Peyer's patch (tissue), 4 donors: ENCODE results near the gene UNC50. TPM values are rescaled to one million over a fixed set of nuclear protein-coding genes. Genes with fewer than 3 reads are reported as not detected.
A peak's percentile ranks its signal among the peaks of the same experiment; 100 is the strongest.

ENCODE experiments used
- DNase-seq, 3 donors: peaks; one replicate each; pipeline ENCODE4 v3.0.0-alpha.2; 2017 to 2019
- H3K27ac ChIP-seq, 4 donors: fragments of 200-600 bp; sonication (generic); one replicate each; pipeline ENCODE4 v1.5.1; 2016 to 2019
- H3K27me3 ChIP-seq, 2 donors: fragments of 200-600 bp; sonication (generic); one replicate each; pipeline ENCODE4 v1.5.1; 2019
- H3K36me3 ChIP-seq, 3 donors: fragments of 200-600 bp; sonication (generic); one replicate each; pipeline ENCODE4 v1.5.1; 2016 to 2019
- H3K4me1 ChIP-seq, 4 donors: fragments of 200-600 bp; sonication (generic); one replicate each; pipeline ENCODE4 v1.5.1; 2016 to 2019
- H3K4me3 ChIP-seq, 4 donors: fragments of 200-600 bp; sonication (generic); 1 replicate in 3 of 4; 2 replicates in 1 of 4; pipeline ENCODE4 v1.5.1; 2016 to 2019; ENCODE audit warnings: mild to moderate bottlenecking in 1 of 4
- H3K9me3 ChIP-seq, 4 donors: fragments of 200-600 bp; sonication (generic); one replicate each; pipeline ENCODE4 v1.5.1; 2016 to 2019; ENCODE audit warnings: mild to moderate bottlenecking in 1 of 4
- CTCF ChIP-seq, 6 experiments: fragments of 450-650 bp in 4 of 6; fragments of 200-600 bp in 2 of 6; sonication (generic) in 1 of 6; IDR thresholded peaks; one replicate each; pipeline ENCODE4 v1.5.1; 2017 to 2019; ENCODE audit warnings: antibody characterized with exemption in 6 of 6, mild to moderate bottlenecking in 3 of 6, moderate library complexity in 1 of 6
- POLR2A ChIP-seq, 2 donors: fragments of 450-650 bp; IDR thresholded peaks; one replicate each; pipeline ENCODE4 v1.5.1; 2017; ENCODE audit warnings: antibody characterized with exemption in 2 of 2, mild to moderate bottlenecking in 2 of 2, moderate library complexity in 2 of 2
- total RNA-seq, 4 donors: library from RNA; depleted of rRNA; stranded (reverse); fragments of >200 nt; gene quantifications; one replicate each; pipeline ENCODE4 v1.1.0, GENCODE V29; 2016

The UNC50 gene
- total RNA-seq, 4 donors from 2014 or later = 31.1 to 51.7 (median 35.0) TPM

GRCh38 chr2:98605076-98605475 is 3.3 kb upstream of the UNC50 start:
- Histone ChIP-seq H3K27ac (no peak overlapping the region), H3K36me3 (peaks cover 0 to 37% (median 0%) of the 10 kb centered on the region in 3 donors), H3K27me3 (no peaks in the 10 kb centered on the region), H3K4me1 (peaks cover 4 to 38% (median 21%) of the 10 kb centered on the region in 4 donors), H3K4me3 (no peak overlapping the region), H3K9me3 (no peaks in the 10 kb centered on the region)
- DNase-seq = no peak
- TF ChIP-seq POLR2A (IDR thresholded peaks at IDR 0.05) = no peak
- TF ChIP-seq CTCF (IDR thresholded peaks at IDR 0.05) = no peak

- Histone ChIP-seq H3K9me3 (no peaks in the 10 kb centered on the region), H3K36me3 (peaks cover 0 to 35% (median 0%) of the 10 kb centered on the region in 3 donors), H3K27me3 (no peaks in the 10 kb centered on the region), H3K4me1 (peaks cover 4 to 52% (median 22%) of the 10 kb centered on the region in 4 donors), H3K27ac (no peak overlapping the region), H3K4me3 (no peak overlapping the region)
- DNase-seq = no peak
- TF ChIP-seq CTCF (IDR thresholded peaks at IDR 0.05) (no peak), POLR2A (IDR thresholded peaks at IDR 0.05) (no peak)
Observed at GRCh38 chr2:98606431-98606830, 2.0 kb upstream of the UNC50 start.

GRCh38 chr2:98607104-98607503 is 1.3 kb upstream of the UNC50 start:
- peak overlapping the region in 2 of 4 donors; percentile 84 to 85 for H3K4me3 ChIP-seq
- no peaks in the 10 kb centered on the region for H3K27me3 ChIP-seq

GRCh38 chr2:98607741-98608115 is 661 bp upstream of the UNC50 start:
- H3K27ac ChIP-seq = peak overlapping the region; percentile 90 to 95 (median 92)
- peaks cover 0 to 35% (median 0%) of the 10 kb centered on the region in 3 donors for H3K36me3 ChIP-seq
- DNase-seq = no peak
- no peaks in the 10 kb centered on the region for H3K9me3 ChIP-seq
- peak overlapping the region; percentile 62 to 85 (median 79) for H3K4me3 ChIP-seq
- TF ChIP-seq CTCF (IDR thresholded peaks at IDR 0.05) (no peak), POLR2A (IDR thresholded peaks at IDR 0.05) (no peak)
- H3K27me3 ChIP-seq = no peaks in the 10 kb centered on the region
- H3K4me1 ChIP-seq = peaks cover 4 to 54% (median 22%) of the 10 kb centered on the region in 4 donors

More at GRCh38 chr2:98607104-98607503, 1.3 kb upstream of the UNC50 start:
- Histone ChIP-seq H3K36me3 (peaks cover 0 to 35% (median 0%) of the 10 kb centered on the region in 3 donors), H3K4me1 (peaks cover 4 to 54% (median 22%) of the 10 kb centered on the region in 4 donors), H3K9me3 (no peaks in the 10 kb centered on the region), H3K27ac (no peak overlapping the region)
- TF ChIP-seq CTCF (IDR thresholded peaks at IDR 0.05) (no peak), POLR2A (IDR thresholded peaks at IDR 0.05) (no peak)
- DNase-seq = no peak

GRCh38 chr2:98608962-98609604 is 694 bp downstream of the UNC50 start:
- Histone ChIP-seq H3K36me3 (peaks cover 0 to 36% (median 0%) of the 10 kb centered on the region in 3 donors), H3K9me3 (no peaks in the 10 kb centered on the region), H3K4me1 (peaks cover 4 to 54% (median 22%) of the 10 kb centered on the region in 4 donors), H3K4me3 (peak overlapping the region; percentile 62 to 85 (median 79)), H3K27me3 (no peaks in the 10 kb centered on the region), H3K27ac (peak overlapping the region; percentile 90 to 95 (median 92))
- DNase-seq = peak in 1 of 3 donors; percentile 60
- TF ChIP-seq CTCF (IDR thresholded peaks at IDR 0.05) (no peak), POLR2A (IDR thresholded peaks at IDR 0.05) (no peak)
